HepG2 (cell line): ENCODE measurements around the gene WDR62. TPM values are rescaled to one million over a fixed set of nuclear protein-coding genes. Genes with fewer than 3 reads are reported as not detected.

ENCODE experiments used
- CBFB ChIP-seq: sonication (generic); formaldehyde crosslinking; IDR thresholded peaks from 2 replicates; pipeline ENCODE4 v1.4.0; 2020; ENCODE audit warnings: missing genetic modification reagents
- EP300 ChIP-seq, 3 experiments: sonication (generic) in 1 of 3; formaldehyde crosslinking in 1 of 3; IDR thresholded peaks; 2 replicates each; pipeline versions ENCODE4 v1.5.1 to v1.6.1; 2011 to 2020; ENCODE audit warnings: low read depth in 2 of 3, low read length in 2 of 3, borderline replicate concordance in 1 of 3, improper control_type of control experiment in 1 of 3, mild to moderate bottlenecking in 1 of 3, missing genetic modification reagents in 1 of 3, moderate library complexity in 1 of 3
- FOXA3 ChIP-seq: IDR thresholded peaks from 2 replicates; pipeline ENCODE4 v1.6.1; 2016; ENCODE audit warnings: missing genetic modification reagents, missing compliant biosample characterization
- FOXP1 ChIP-seq, 2 experiments: fragments of 450-650 bp in 1 of 2; IDR thresholded peaks; 2 replicates each; pipeline ENCODE4 v1.6.1; 2017 to 2018; ENCODE audit warnings: antibody characterized with exemption in 1 of 2
- KIAA2018 ChIP-seq: sonication (generic); formaldehyde crosslinking; IDR thresholded peaks from 2 replicates; pipeline ENCODE4 v1.5.0; 2020; ENCODE audit warnings: mild to moderate bottlenecking, missing genetic modification reagents, borderline replicate concordance
- MED1 ChIP-seq: sonication (generic); formaldehyde crosslinking; IDR thresholded peaks from 2 replicates; pipeline ENCODE4 v1.4.0; 2020; ENCODE audit warnings: missing genetic modification reagents
- MTA1 ChIP-seq: sonication (generic); formaldehyde crosslinking; IDR thresholded peaks from 2 replicates; pipeline ENCODE4 v1.4.0; 2020; ENCODE audit warnings: missing genetic modification reagents, mild to moderate bottlenecking, borderline replicate concordance
- PBX3 ChIP-seq: sonication (generic); formaldehyde crosslinking; IDR thresholded peaks from 2 replicates; pipeline ENCODE4 v1.8.1; 2023; ENCODE audit warnings: missing genetic modification reagents, inconsistent platforms, borderline replicate concordance
- SNRNP70 ChIP-seq: fragments of 200-400 bp; formaldehyde crosslinking; IDR thresholded peaks from 2 replicates; pipeline ENCODE4 v1.6.1; 2017; ENCODE audit warnings: mild to moderate bottlenecking, low read depth, low read length, moderate library complexity
- SRSF4 ChIP-seq: fragments of 200-400 bp; formaldehyde crosslinking; IDR thresholded peaks from one replicate; pipeline ENCODE4 v1.6.1; 2018; ENCODE audit warnings: mild to moderate bottlenecking, low read depth, low read length, moderate library complexity; ENCODE audit not compliant: poor library complexity, severe bottlenecking
- ZNF337 ChIP-seq: sonication (generic); formaldehyde crosslinking; IDR thresholded peaks from 2 replicates; pipeline ENCODE4 v1.5.1; 2020; ENCODE audit warnings: missing genetic modification reagents, low read depth, mild to moderate bottlenecking, borderline replicate concordance
- ZNF33B ChIP-seq: sonication (generic); formaldehyde crosslinking; IDR thresholded peaks from 2 replicates; pipeline ENCODE4 v1.5.1; 2020; ENCODE audit warnings: mild to moderate bottlenecking, missing genetic modification reagents
- polyA plus RNA-seq, 8 experiments: library from polyadenylated mRNA; depleted of rRNA in 3 of 8; stranded (reverse) in 7 of 8; unstranded in 1 of 8; fragments of >200 nt; fragmentation: Illumina TruSeq in 4 of 8; extraction: Trizol in 4 of 8; gene quantifications; 2 replicates each; pipeline versions ENCODE4 v1.2.1 to v1.2.3, GENCODE V29; 2011 to 2016; ENCODE audit warnings: low read depth in 4 of 8, missing spikeins in 1 of 8, mixed read lengths in 1 of 8; ENCODE audit not compliant: insufficient read depth in 1 of 8
- total RNA-seq, 5 experiments: library from RNA; depleted of rRNA; stranded (reverse); fragments of >200 nt; fragmentation: Illumina TruSeq; extraction: Trizol; gene quantifications; 2 replicates each; pipeline ENCODE4 v1.2.3, GENCODE V29; 2016; ENCODE audit warnings: low read depth in 1 of 5
- TF ChIP-seq, protein P1 (sequence below): sonication (generic); formaldehyde crosslinking; IDR thresholded peaks from 2 replicates; pipeline ENCODE4 v1.8.1; 2023; ENCODE audit warnings: mild to moderate bottlenecking, inconsistent platforms, moderate library complexity, missing genetic modification reagents, borderline replicate concordance
- TF ChIP-seq, protein P2 (sequence below): sonication (generic); formaldehyde crosslinking; IDR thresholded peaks from 2 replicates; pipeline ENCODE4 v1.5.0; 2020; ENCODE audit warnings: mild to moderate bottlenecking, missing genetic modification reagents

Gene WDR62
- total and polyA plus RNA-seq, 2 of the 13 experiments (the other 11 are each of a cell fraction or from before 2014, with no cell fraction given) = 5.8 to 12.5 TPM

GRCh38 chr19:36058481-36059179 lies 3.9 kb downstream of the WDR62 start (continued):
- no peak for TF ChIP-seq KIAA2018 (CRISPR knock-in tag)
- no peak for TF ChIP-seq MTA1 (CRISPR knock-in tag)
- peak; percentile 30 to 57; a peak in 3 of 4 replicates for TF ChIP-seq EP300 (IDR thresholded peaks at IDR 0.05; ENCODE audit: low read depth in 2 of 2, low read length in 2 of 2)
- TF ChIP-seq EP300 (CRISPR knock-in tag; IDR thresholded peaks at IDR 0.05; ENCODE audit: borderline replicate concordance) = peak; percentile 77; the same call in 1 of the 2 replicates
- TF ChIP-seq ZNF337 (CRISPR knock-in tag) = no peak
- TF ChIP-seq CBFB (CRISPR knock-in tag) = no peak
- TF ChIP-seq, protein P1, sequence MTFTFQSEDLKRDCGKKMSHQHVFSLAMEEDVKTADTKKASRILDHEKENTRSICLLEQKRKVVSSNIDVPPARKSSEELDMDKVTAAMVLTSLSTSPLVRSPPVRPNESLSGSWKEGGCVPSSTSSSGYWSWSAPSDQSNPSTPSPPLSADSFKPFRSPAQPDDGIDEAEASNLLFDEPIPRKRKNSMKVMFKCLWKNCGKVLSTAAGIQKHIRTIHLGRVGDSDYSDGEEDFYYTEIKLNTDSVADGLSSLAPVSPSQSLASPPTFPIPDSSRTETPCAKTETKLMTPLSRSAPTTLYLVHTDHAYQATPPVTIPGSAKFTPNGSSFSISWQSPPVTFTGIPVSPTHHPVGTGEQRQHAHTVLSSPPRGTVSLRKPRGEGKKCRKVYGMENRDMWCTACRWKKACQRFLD (CRISPR knock-in tag) = 0 out of 2 replicates have a peak, but pooled peaks have one; percentile 46
- TF ChIP-seq SRSF4 = no peak
- TF ChIP-seq PBX3 (CRISPR knock-in tag) = no peak
- no peak for TF ChIP-seq FOXP1 (IDR thresholded peaks at IDR 0.05)
- TF ChIP-seq FOXP1 (CRISPR knock-in tag; IDR thresholded peaks at IDR 0.05) = peak; percentile 39; the same call in 1 of the 2 replicates
- peak; percentile 47 for TF ChIP-seq MED1 (CRISPR knock-in tag)
- no peak for TF ChIP-seq SNRNP70
- 0 out of 2 replicates have a peak, but pooled peaks have one; percentile 32 for TF ChIP-seq FOXA3 (CRISPR knock-in tag)
- TF ChIP-seq, protein P2, sequence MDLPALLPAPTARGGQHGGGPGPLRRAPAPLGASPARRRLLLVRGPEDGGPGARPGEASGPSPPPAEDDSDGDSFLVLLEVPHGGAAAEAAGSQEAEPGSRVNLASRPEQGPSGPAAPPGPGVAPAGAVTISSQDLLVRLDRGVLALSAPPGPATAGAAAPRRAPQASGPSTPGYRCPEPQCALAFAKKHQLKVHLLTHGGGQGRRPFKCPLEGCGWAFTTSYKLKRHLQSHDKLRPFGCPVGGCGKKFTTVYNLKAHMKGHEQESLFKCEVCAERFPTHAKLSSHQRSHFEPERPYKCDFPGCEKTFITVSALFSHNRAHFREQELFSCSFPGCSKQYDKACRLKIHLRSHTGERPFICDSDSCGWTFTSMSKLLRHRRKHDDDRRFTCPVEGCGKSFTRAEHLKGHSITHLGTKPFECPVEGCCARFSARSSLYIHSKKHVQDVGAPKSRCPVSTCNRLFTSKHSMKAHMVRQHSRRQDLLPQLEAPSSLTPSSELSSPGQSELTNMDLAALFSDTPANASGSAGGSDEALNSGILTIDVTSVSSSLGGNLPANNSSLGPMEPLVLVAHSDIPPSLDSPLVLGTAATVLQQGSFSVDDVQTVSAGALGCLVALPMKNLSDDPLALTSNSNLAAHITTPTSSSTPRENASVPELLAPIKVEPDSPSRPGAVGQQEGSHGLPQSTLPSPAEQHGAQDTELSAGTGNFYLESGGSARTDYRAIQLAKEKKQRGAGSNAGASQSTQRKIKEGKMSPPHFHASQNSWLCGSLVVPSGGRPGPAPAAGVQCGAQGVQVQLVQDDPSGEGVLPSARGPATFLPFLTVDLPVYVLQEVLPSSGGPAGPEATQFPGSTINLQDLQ (CRISPR knock-in tag) = no peak
- 0 out of 2 replicates have a peak, but pooled peaks have one; percentile 10 for TF ChIP-seq ZNF33B (CRISPR knock-in tag)
